GM23338 (cell line): ENCODE data around the gene TMEM270. TPM values are rescaled to one million over a fixed set of nuclear protein-coding genes. Genes with fewer than 3 reads are reported as not detected.

Experiments
- ATAC-seq: fragments of 200-7000 bp; cut with Tn5 transposase; 3 replicates; pipeline ENCODE4 v1.9.1; 2020
- DNase-seq: peaks from one replicate; pipeline ENCODE4 v3.0.0-alpha.2; 2015; ENCODE audit warnings: low spot score
- H2AFZ ChIP-seq: fragments of 200-600 bp; sonication (generic); 2 replicates; pipeline ENCODE4 v1.8.0; 2016; ENCODE audit warnings: antibody characterized with exemption, mild to moderate bottlenecking, moderate library complexity
- H3F3A ChIP-seq: fragments of 200-600 bp; sonication (generic); replicated peaks from 2 replicates; pipeline ENCODE4 v1.8.0; 2017; ENCODE audit warnings: antibody characterized with exemption, mixed run types, low read depth
- H3K27ac ChIP-seq: fragments of 200-600 bp; sonication (generic); 2 replicates; pipeline ENCODE4 v1.6.1; 2016; ENCODE audit warnings: low read depth
- H3K27me3 ChIP-seq: fragments of 200-600 bp; sonication (generic); 2 replicates; pipeline ENCODE4 v1.8.0; 2016; ENCODE audit warnings: mild to moderate bottlenecking, mixed run types, moderate library complexity; ENCODE audit not compliant: insufficient read depth
- H3K36me3 ChIP-seq: fragments of 200-600 bp; sonication (generic); 2 replicates; pipeline ENCODE4 v1.8.0; 2016; ENCODE audit warnings: mild to moderate bottlenecking; ENCODE audit not compliant: insufficient read depth
- H3K4me1 ChIP-seq: fragments of 200-600 bp; sonication (generic); 2 replicates; pipeline ENCODE4 v1.8.0; 2016; ENCODE audit warnings: mild to moderate bottlenecking, moderate library complexity; ENCODE audit not compliant: insufficient read depth
- H3K4me2 ChIP-seq: fragments of 200-600 bp; sonication (generic); 2 replicates; pipeline ENCODE4 v1.7.1; 2017; ENCODE audit warnings: mixed run types
- H3K4me3 ChIP-seq: fragments of 200-600 bp; sonication (generic); 2 replicates; pipeline ENCODE4 v1.6.1; 2016; ENCODE audit warnings: mixed run types
- H3K79me2 ChIP-seq: fragments of 200-600 bp; sonication (generic); replicated peaks from 2 replicates; pipeline ENCODE4 v1.8.0; 2017; ENCODE audit warnings: mild to moderate bottlenecking; ENCODE audit not compliant: insufficient read depth
- H3K9me2 ChIP-seq: fragments of 200-600 bp; sonication (generic); 2 replicates; pipeline ENCODE4 v1.8.0; 2017; ENCODE audit not compliant: insufficient read depth
- H4K20me1 ChIP-seq: fragments of 200-600 bp; sonication (generic); replicated peaks from 2 replicates; pipeline ENCODE4 v1.8.0; 2017; ENCODE audit warnings: mild to moderate bottlenecking; ENCODE audit not compliant: insufficient read depth
- H3K27ac Mint-ChIP-seq: 2 replicates; pipeline ENCODE4 v1.8.0; 2020; ENCODE audit warnings: inconsistent platforms, mild to moderate bottlenecking, moderate library complexity, mixed read lengths
- H3K27me3 Mint-ChIP-seq: 3 replicates; pipeline ENCODE4 v1.8.0; 2022; ENCODE audit warnings: low read depth, mild to moderate bottlenecking, moderate library complexity, mixed read lengths, inconsistent platforms; ENCODE audit not compliant: insufficient read depth, poor library complexity
- H3K36me3 Mint-ChIP-seq: 3 replicates; pipeline ENCODE4 v1.8.0; 2021; ENCODE audit warnings: low read depth, mild to moderate bottlenecking, inconsistent platforms, moderate library complexity, mixed read lengths
- H3K4me1 Mint-ChIP-seq: 3 replicates; pipeline ENCODE4 v1.8.0; 2020; ENCODE audit warnings: mild to moderate bottlenecking, inconsistent platforms, mixed read lengths
- H3K4me3 Mint-ChIP-seq: 3 replicates; pipeline ENCODE4 v1.8.0; 2021; ENCODE audit warnings: moderate library complexity, mild to moderate bottlenecking, inconsistent platforms, mixed read lengths
- H3K9me3 Mint-ChIP-seq: 3 replicates; pipeline ENCODE4 v1.8.0; 2020; ENCODE audit warnings: moderate library complexity, mild to moderate bottlenecking, inconsistent platforms, mixed read lengths
- CTCF ChIP-seq, 2 experiments: fragments of 200-600 bp in 1 of 2; sonication (generic) in 1 of 2; conservative IDR thresholded peaks; 2 replicates each; pipeline versions ENCODE4 v1.5.1 to v1.6.1; 2016 to 2017; ENCODE audit warnings: antibody characterized with exemption in 2 of 2, low read depth in 2 of 2, mild to moderate bottlenecking in 2 of 2, moderate library complexity in 1 of 2
- ETS1 ChIP-seq: IDR thresholded peaks from 2 replicates; pipeline ENCODE4 v1.6.1; 2016; ENCODE audit warnings: antibody characterized with exemption
- EZH2 ChIP-seq: fragments of 200-600 bp; sonication (generic); IDR thresholded peaks from one replicate; pipeline ENCODE4 v1.8.0; 2017; ENCODE audit warnings: antibody characterized with exemption, mild to moderate bottlenecking, low read depth; ENCODE audit not compliant: unreplicated experiment
- EZH2phosphoT487 ChIP-seq: fragments of 200-600 bp; sonication (generic); IDR thresholded peaks from one replicate; pipeline ENCODE4 v1.8.1; 2018; ENCODE audit warnings: antibody characterized with exemption; ENCODE audit not compliant: unreplicated experiment
- JUNB ChIP-seq: IDR thresholded peaks from one replicate; pipeline ENCODE4 v1.6.1; 2016; ENCODE audit warnings: antibody characterized with exemption; ENCODE audit not compliant: unreplicated experiment
- NANOG ChIP-seq: IDR thresholded peaks from 2 replicates; pipeline ENCODE4 v1.6.1; 2016; ENCODE audit warnings: antibody characterized with exemption, borderline replicate concordance
- POLR2AphosphoS5 ChIP-seq: IDR thresholded peaks from 2 replicates; pipeline ENCODE4 v1.6.1; 2016; ENCODE audit warnings: antibody characterized with exemption, low read depth
- STAT1 ChIP-seq: IDR thresholded peaks from one replicate; pipeline ENCODE4 v1.6.1; 2016; ENCODE audit warnings: antibody characterized with exemption; ENCODE audit not compliant: unreplicated experiment
- polyA plus RNA-seq: library from polyadenylated mRNA; unstranded; fragments of >200 nt; fragmentation: Nextera tagmentation; extraction: Ambion mirVana; gene quantifications from 2 replicates; pipeline ENCODE4 v1.2.1, GENCODE V29; 2016
- total RNA-seq: library from RNA; depleted of rRNA; stranded (reverse); fragments of >200 nt; shearing (Covaris generic); gene quantifications from 2 replicates; pipeline ENCODE4 v1.2.3, GENCODE V29; 2014
- TF ChIP-seq, protein P1 (sequence below): IDR thresholded peaks from one replicate; pipeline ENCODE4 v1.6.1; 2018; ENCODE audit warnings: antibody characterized with exemption; ENCODE audit not compliant: unreplicated experiment

Gene TMEM270
- total and polyA plus RNA-seq, 2 experiments from 2014 or later, result not detected

DNA sequence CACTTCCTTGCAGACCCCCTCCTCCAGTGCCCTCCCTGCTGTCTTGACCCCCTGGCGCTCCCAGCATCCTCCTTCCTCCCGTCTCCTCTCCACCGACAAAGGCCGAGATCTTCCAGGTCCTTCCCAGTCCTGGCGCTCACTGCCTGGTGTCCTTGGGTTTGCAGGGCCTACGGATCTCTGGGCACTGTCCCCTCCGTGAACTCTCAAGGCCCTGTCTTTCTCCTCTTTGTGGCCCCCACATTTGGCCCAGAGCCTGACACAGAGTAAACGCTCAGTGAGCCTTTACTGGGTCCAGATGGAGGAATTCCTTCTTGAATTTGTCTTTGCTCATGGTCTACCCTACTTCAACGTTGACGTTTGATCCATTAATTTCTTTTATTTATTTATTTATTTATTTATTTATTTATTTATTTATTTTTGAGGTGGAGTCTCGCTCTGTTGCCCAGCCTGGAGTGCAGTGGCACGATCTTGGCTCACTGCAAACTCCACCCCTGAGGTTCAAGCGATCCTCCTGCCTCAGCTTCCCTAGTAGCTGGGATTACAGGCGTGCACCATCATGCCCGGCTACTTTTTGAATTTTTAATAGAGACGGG lies 29.7 kb downstream of the TMEM270 start:
- peaks cover 4% of the 10 kb centered on the region; the same call in 2 of the 3 replicates for H3K9me3 Mint-ChIP-seq
- Histone ChIP-seq H3K9me2 (no peaks in the 10 kb centered on the region), H3F3A (no peaks in the 10 kb centered on the region), H2AFZ (peak overlapping the region; percentile 52; the same call in 1 of the 2 replicates), H3K4me1 (no peaks in the 10 kb centered on the region), H3K27ac (no peak overlapping the region), H3K27me3 (no peaks in the 10 kb centered on the region), H3K79me2 (no peaks in the 10 kb centered on the region), H3K4me2 (no peak overlapping the region), H4K20me1 (no peaks in the 10 kb centered on the region), H3K36me3 (no peaks in the 10 kb centered on the region), H3K4me3 (no peak overlapping the region)
- no peak overlapping the region for H3K4me3 Mint-ChIP-seq
- peaks cover 3% of the 10 kb centered on the region for H3K4me1 Mint-ChIP-seq
- H3K27me3 Mint-ChIP-seq, result peaks cover 10% of the 10 kb centered on the region
- DNase-seq (no peak), ATAC-seq (no peak)
- peaks cover 4% of the 10 kb centered on the region; the same call in 2 of the 3 replicates for H3K36me3 Mint-ChIP-seq
- no peak overlapping the region for H3K27ac Mint-ChIP-seq
- TF ChIP-seq JUNB, result no peak
- TF ChIP-seq EZH2phosphoT487, result no peak
- no peak for TF ChIP-seq POLR2AphosphoS5
- TF ChIP-seq EZH2, result no peak
- TF ChIP-seq, protein P1, sequence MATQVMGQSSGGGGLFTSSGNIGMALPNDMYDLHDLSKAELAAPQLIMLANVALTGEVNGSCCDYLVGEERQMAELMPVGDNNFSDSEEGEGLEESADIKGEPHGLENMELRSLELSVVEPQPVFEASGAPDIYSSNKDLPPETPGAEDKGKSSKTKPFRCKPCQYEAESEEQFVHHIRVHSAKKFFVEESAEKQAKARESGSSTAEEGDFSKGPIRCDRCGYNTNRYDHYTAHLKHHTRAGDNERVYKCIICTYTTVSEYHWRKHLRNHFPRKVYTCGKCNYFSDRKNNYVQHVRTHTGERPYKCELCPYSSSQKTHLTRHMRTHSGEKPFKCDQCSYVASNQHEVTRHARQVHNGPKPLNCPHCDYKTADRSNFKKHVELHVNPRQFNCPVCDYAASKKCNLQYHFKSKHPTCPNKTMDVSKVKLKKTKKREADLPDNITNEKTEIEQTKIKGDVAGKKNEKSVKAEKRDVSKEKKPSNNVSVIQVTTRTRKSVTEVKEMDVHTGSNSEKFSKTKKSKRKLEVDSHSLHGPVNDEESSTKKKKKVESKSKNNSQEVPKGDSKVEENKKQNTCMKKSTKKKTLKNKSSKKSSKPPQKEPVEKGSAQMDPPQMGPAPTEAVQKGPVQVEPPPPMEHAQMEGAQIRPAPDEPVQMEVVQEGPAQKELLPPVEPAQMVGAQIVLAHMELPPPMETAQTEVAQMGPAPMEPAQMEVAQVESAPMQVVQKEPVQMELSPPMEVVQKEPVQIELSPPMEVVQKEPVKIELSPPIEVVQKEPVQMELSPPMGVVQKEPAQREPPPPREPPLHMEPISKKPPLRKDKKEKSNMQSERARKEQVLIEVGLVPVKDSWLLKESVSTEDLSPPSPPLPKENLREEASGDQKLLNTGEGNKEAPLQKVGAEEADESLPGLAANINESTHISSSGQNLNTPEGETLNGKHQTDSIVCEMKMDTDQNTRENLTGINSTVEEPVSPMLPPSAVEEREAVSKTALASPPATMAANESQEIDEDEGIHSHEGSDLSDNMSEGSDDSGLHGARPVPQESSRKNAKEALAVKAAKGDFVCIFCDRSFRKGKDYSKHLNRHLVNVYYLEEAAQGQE, result no peak

DNA sequence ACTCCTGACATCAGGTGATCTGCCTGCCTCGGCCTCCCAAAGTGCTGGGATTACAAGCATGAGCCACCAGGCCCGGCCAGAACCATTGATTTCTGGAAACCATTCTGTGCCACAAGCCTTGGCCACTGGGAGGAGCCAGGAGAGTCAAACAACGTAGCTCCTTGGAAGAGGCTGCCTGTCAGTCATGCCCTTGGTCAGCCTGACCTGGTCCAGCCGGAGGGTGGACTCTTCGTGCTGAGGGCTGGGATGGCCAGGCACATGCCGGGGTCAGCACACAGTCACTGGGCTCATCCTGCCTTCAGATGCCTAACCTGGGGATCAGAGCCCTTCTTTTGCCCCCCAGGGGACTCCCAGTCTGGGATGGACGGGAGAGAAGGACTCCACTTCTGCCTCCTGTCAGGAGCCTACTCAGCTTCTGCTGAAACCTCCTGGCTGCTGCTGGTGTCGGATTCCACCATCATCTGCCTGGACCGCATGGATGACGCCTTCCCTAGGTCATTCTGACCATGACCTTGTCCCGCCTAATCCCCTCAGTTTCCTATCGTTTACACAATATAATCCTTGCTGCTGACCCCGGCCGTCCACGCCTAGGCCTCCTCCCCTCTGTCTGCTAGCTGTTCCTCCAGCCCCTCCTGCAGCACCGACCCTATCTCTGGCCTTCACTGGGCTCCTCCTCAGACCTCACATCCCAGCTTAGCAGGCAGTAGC lies 30.4 kb downstream of the TMEM270 start:
- Histone ChIP-seq H3K9me2 (no peaks in the 10 kb centered on the region), H3K79me2 (no peaks in the 10 kb centered on the region), H3K4me2 (no peak overlapping the region), H3K4me3 (no peak overlapping the region), H3K4me1 (no peaks in the 10 kb centered on the region), H2AFZ (peak overlapping the region; percentile 38; the same call in 1 of the 2 replicates), H3K27ac (no peak overlapping the region), H3K27me3 (no peaks in the 10 kb centered on the region), H3K36me3 (no peaks in the 10 kb centered on the region), H3F3A (no peaks in the 10 kb centered on the region), H4K20me1 (no peaks in the 10 kb centered on the region)
- Mint-ChIP-seq H3K27me3 (peaks cover 8% of the 10 kb centered on the region), H3K27ac (no peak overlapping the region), H3K36me3 (peaks cover 8% of the 10 kb centered on the region; the same call in 2 of the 3 replicates), H3K4me3 (no peak overlapping the region), H3K4me1 (peaks cover 3% of the 10 kb centered on the region), H3K9me3 (peaks cover 11% of the 10 kb centered on the region; the same call in 2 of the 3 replicates)
- peak; percentile 33 for ATAC-seq
- peak; percentile 44 for DNase-seq
- TF ChIP-seq STAT1 (no peak), ETS1 (no peak), CTCF (conservative IDR thresholded peaks at IDR 0.05; ENCODE audit: low read depth in 2 of 2) (peak; percentile 17 to 54; a peak in 3 of 4 replicates), POLR2AphosphoS5 (no peak), NANOG (no peak)
- TF ChIP-seq, protein P1, result no peak
